T-helper 2 cell treated with Interferon-gamma antibody and Interleukin-4, amounts not matched to agents 5 μg/mL and 100 μg/mL, for 36 hours (primary cell): ENCODE measurements around the gene RTN4RL1.

Experiments used
- DNase-seq: peaks from one replicate; pipeline ENCODE4 v3.0.0; 2021; ENCODE audit warnings: low spot score
- H3K27ac Mint-ChIP-seq: one replicate; pipeline ENCODE4 v1.8.0; 2021; ENCODE audit warnings: mild to moderate bottlenecking, mixed read lengths
- H3K27me3 Mint-ChIP-seq: one replicate; pipeline ENCODE4 v1.8.0; 2021; ENCODE audit warnings: low read depth, mixed read lengths
- H3K36me3 Mint-ChIP-seq: one replicate; pipeline ENCODE4 v1.8.0; 2021; ENCODE audit warnings: low read depth, mixed read lengths
- H3K4me1 Mint-ChIP-seq: one replicate; pipeline ENCODE4 v1.8.0; 2021; ENCODE audit warnings: low read depth, mixed read lengths
- H3K4me3 Mint-ChIP-seq: one replicate; pipeline ENCODE4 v1.8.0; 2022; ENCODE audit warnings: mild to moderate bottlenecking, moderate library complexity, mixed read lengths
- H3K9me3 Mint-ChIP-seq: one replicate; pipeline ENCODE4 v1.8.0; 2021; ENCODE audit warnings: mixed read lengths

Gene RTN4RL1

GRCh38 chr17:1890758-1891450 is 134.2 kb downstream of the RTN4RL1 start:
- no peaks in the 10 kb centered on the region for H3K27me3 Mint-ChIP-seq
- peak overlapping the region; percentile 71 for H3K27ac Mint-ChIP-seq
- H3K4me1 Mint-ChIP-seq, result peaks cover 7% of the 10 kb centered on the region
- H3K9me3 Mint-ChIP-seq, result no peaks in the 10 kb centered on the region
- H3K4me3 Mint-ChIP-seq, result peak overlapping the region; percentile 10
- no peak for DNase-seq
- H3K36me3 Mint-ChIP-seq, result peaks cover 62% of the 10 kb centered on the region

- Mint-ChIP-seq H3K9me3 (no peaks in the 10 kb centered on the region), H3K4me3 (no peak overlapping the region), H3K4me1 (peaks cover 6% of the 10 kb centered on the region), H3K27me3 (no peaks in the 10 kb centered on the region), H3K36me3 (peaks cover 70% of the 10 kb centered on the region), H3K27ac (no peak overlapping the region)
- DNase-seq, result no peak
Measured at GRCh38 chr17:1888741-1889140, 136.4 kb downstream of the RTN4RL1 start.
